Uterus (tissue), 4 donors: Measurements from ENCODE around the gene PRMT7. TPM values are rescaled to one million over a fixed set of nuclear protein-coding genes. Genes with fewer than 3 reads are reported as not detected.

Experiments
- DNase-seq, 2 donors: peaks; one replicate each; pipeline ENCODE4 v3.0.0-alpha.2; 2019 to 2020
- H3K27ac ChIP-seq, 2 donors: fragments of 200-600 bp; sonication (generic); 1 replicate in 1 of 2; 2 replicates in 1 of 2; pipeline ENCODE4 v1.5.1; 2016 to 2018
- H3K27me3 ChIP-seq, 2 donors: fragments of 200-600 bp; sonication (generic); one replicate each; pipeline ENCODE4 v1.5.1; 2018 to 2019; ENCODE audit warnings: control low read depth in 1 of 2
- H3K36me3 ChIP-seq, 2 donors: fragments of 200-600 bp; sonication (generic); one replicate each; pipeline ENCODE4 v1.5.1; 2019; ENCODE audit warnings: control low read depth in 1 of 2
- H3K4me1 ChIP-seq, 2 donors: fragments of 200-600 bp; sonication (generic); one replicate each; pipeline ENCODE4 v1.5.1; 2018 to 2019; ENCODE audit warnings: control low read depth in 1 of 2
- H3K4me3 ChIP-seq, 2 donors: fragments of 200-600 bp; sonication (generic); 1 replicate in 1 of 2; 2 replicates in 1 of 2; pipeline ENCODE4 v1.5.1; 2018 to 2019; ENCODE audit warnings: mild to moderate bottlenecking in 1 of 2
- H3K9me3 ChIP-seq, 2 donors: fragments of 200-600 bp; sonication (generic); one replicate each; pipeline ENCODE4 v1.5.1; 2019; ENCODE audit warnings: control low read depth in 1 of 2
- POLR2A ChIP-seq, 2 donors: fragments of 450-650 bp; IDR thresholded peaks; one replicate each; pipeline ENCODE4 v1.6.1; 2016; ENCODE audit warnings: antibody characterized with exemption in 2 of 2, mild to moderate bottlenecking in 1 of 2, moderate library complexity in 1 of 2
- intact Hi-C: fragments of 100-400 bp; cut with DNase I; formaldehyde crosslinking; loops from one replicate; pipeline ENCODE4 v1.15.1; 2023; ENCODE audit warnings: low total_unique reads
- total RNA-seq, 4 donors: library from RNA; depleted of rRNA in 3 of 4; stranded (reverse); fragments of >200 nt in 3 of 4; gene quantifications; one replicate each; pipeline versions ENCODE4 v1.1.0 to v1.2.4, GENCODE V29; 2014 to 2023
- TF ChIP-seq, protein P1 (sequence below), 4 experiments: fragments of 200-600 bp in 2 of 4; fragments of 450-650 bp in 2 of 4; sonication (generic) in 2 of 4; IDR thresholded peaks; one replicate each; pipeline ENCODE4 v1.5.1; 2016 to 2019; ENCODE audit warnings: antibody characterized with exemption in 4 of 4, mild to moderate bottlenecking in 2 of 4, moderate library complexity in 1 of 4
- donor health status: DM: yes; HTN: yes; CAD: no.

Gene PRMT7
- total RNA-seq, 4 donors from 2014 or later = 8.2 to 111 (median 66.9) TPM

GRCh38 chr16:68281368-68282063, 29.3 kb upstream of the PRMT7 start:
- intact Hi-C loops = no loop called here
- H3K4me3 ChIP-seq = no peak overlapping the region
- H3K27me3 ChIP-seq = no peaks in the 10 kb centered on the region
- H3K27ac ChIP-seq = no peak overlapping the region
- H3K4me1 ChIP-seq = no peaks in the 10 kb centered on the region
- TF ChIP-seq POLR2A (IDR thresholded peaks at IDR 0.05) = no peak
- TF ChIP-seq, protein P1, sequence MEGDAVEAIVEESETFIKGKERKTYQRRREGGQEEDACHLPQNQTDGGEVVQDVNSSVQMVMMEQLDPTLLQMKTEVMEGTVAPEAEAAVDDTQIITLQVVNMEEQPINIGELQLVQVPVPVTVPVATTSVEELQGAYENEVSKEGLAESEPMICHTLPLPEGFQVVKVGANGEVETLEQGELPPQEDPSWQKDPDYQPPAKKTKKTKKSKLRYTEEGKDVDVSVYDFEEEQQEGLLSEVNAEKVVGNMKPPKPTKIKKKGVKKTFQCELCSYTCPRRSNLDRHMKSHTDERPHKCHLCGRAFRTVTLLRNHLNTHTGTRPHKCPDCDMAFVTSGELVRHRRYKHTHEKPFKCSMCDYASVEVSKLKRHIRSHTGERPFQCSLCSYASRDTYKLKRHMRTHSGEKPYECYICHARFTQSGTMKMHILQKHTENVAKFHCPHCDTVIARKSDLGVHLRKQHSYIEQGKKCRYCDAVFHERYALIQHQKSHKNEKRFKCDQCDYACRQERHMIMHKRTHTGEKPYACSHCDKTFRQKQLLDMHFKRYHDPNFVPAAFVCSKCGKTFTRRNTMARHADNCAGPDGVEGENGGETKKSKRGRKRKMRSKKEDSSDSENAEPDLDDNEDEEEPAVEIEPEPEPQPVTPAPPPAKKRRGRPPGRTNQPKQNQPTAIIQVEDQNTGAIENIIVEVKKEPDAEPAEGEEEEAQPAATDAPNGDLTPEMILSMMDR (IDR thresholded peaks at IDR 0.05) = no peak
- no peaks in the 10 kb centered on the region for H3K36me3 ChIP-seq
- H3K9me3 ChIP-seq = no peaks in the 10 kb centered on the region
- no peak for DNase-seq

- TF ChIP-seq, protein P1 (IDR thresholded peaks at IDR 0.05) = no peak
- TF ChIP-seq POLR2A (IDR thresholded peaks at IDR 0.05) = no peak
- Histone ChIP-seq H3K4me3 (no peak overlapping the region), H3K27me3 (no peaks in the 10 kb centered on the region), H3K4me1 (no peaks in the 10 kb centered on the region), H3K27ac (no peak overlapping the region), H3K9me3 (no peaks in the 10 kb centered on the region), H3K36me3 (no peaks in the 10 kb centered on the region)
- intact Hi-C loops = no loop called here
- no peak for DNase-seq
Measured at GRCh38 chr16:68282064-68282452, 28.8 kb upstream of the PRMT7 start.

- intact Hi-C loops = no loop called here
- DNase-seq = no peak
- Histone ChIP-seq H3K9me3 (no peaks in the 10 kb centered on the region), H3K27me3 (no peaks in the 10 kb centered on the region), H3K36me3 (no peaks in the 10 kb centered on the region), H3K27ac (peak overlapping the region in 1 of 2 donors; percentile 1), H3K4me3 (no peak overlapping the region), H3K4me1 (no peaks in the 10 kb centered on the region)
- TF ChIP-seq, protein P1 (IDR thresholded peaks at IDR 0.05) = no peak
- TF ChIP-seq POLR2A (IDR thresholded peaks at IDR 0.05) = no peak
Measured at GRCh38 chr16:68283346-68283745, 27.5 kb upstream of the PRMT7 start.

DNA sequence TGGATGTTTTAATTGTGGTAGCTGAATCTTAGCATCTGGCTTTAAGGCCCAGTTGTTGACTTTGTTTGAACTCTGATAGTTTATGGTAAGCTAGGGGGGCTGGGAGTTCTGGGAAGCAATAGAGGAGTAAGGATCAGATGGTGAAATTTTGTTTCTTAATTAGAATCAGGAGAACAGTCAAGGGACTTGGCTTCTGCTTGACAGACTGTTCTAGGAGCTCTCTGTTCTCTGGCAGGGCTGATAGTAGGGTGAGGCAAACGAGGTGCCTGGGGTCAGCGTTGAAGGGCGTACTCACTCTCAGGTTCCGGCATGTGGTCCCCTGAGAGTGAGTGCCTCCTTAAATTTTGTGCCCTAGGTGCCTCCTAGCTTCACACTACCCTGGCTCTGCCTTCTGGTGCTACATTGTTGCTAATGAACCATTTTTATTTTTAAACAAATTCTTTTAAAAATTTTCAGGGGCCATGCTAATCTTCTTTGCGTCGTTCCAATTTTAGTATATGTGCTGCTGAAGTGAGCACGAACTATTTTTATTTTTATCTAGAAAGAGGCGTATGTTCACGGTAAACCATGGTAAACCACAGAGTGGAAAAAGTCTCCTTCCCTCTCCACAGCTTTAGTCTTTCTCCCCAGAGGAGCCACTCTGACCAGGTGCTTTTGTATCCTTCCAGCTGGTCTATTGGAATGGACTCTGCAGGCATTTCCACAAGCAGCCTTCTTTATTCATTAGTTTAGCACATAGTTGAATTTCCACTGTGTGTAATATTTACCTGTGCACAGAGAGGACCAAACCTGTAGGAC, 26.8 kb upstream of the PRMT7 start:
- peak overlapping the region in 1 of 2 donors; percentile 15 for H3K27ac ChIP-seq
- H3K27me3 ChIP-seq = no peaks in the 10 kb centered on the region
- no peaks in the 10 kb centered on the region for H3K9me3 ChIP-seq
- intact Hi-C loops = no loop called here
- H3K4me3 ChIP-seq = no peak overlapping the region
- H3K36me3 ChIP-seq = no peaks in the 10 kb centered on the region
- H3K4me1 ChIP-seq = no peaks in the 10 kb centered on the region
- DNase-seq = no peak
- TF ChIP-seq, protein P1 (IDR thresholded peaks at IDR 0.05) = no peak
- no peak for TF ChIP-seq POLR2A (IDR thresholded peaks at IDR 0.05)

GRCh38 chr16:68284847-68285246, 26.0 kb upstream of the PRMT7 start:
- no peak for TF ChIP-seq POLR2A (IDR thresholded peaks at IDR 0.05)
- H3K36me3 ChIP-seq = no peaks in the 10 kb centered on the region
- no peaks in the 10 kb centered on the region for H3K9me3 ChIP-seq
- H3K4me1 ChIP-seq = no peaks in the 10 kb centered on the region
- H3K27ac ChIP-seq = peak overlapping the region in 1 of 2 donors; percentile 15
- no peaks in the 10 kb centered on the region for H3K27me3 ChIP-seq
- intact Hi-C loops = no loop called here
- no peak for DNase-seq
- no peak overlapping the region for H3K4me3 ChIP-seq
